Measurements from ENCODE around the gene ZNF148.

GRCh38 chr3:125318167-125318865 lies 56.8 kb downstream of the ZNF148 start:
- TF ChIP-seq POLR2AphosphoS5 (IDR thresholded peaks at IDR 0.05; ENCODE audit: low read depth) (no peak), SPI1 (IDR thresholded peaks at IDR 0.05; ENCODE audit: borderline replicate concordance, low read depth) (no peak)
- TF ChIP-seq, protein P1, sequence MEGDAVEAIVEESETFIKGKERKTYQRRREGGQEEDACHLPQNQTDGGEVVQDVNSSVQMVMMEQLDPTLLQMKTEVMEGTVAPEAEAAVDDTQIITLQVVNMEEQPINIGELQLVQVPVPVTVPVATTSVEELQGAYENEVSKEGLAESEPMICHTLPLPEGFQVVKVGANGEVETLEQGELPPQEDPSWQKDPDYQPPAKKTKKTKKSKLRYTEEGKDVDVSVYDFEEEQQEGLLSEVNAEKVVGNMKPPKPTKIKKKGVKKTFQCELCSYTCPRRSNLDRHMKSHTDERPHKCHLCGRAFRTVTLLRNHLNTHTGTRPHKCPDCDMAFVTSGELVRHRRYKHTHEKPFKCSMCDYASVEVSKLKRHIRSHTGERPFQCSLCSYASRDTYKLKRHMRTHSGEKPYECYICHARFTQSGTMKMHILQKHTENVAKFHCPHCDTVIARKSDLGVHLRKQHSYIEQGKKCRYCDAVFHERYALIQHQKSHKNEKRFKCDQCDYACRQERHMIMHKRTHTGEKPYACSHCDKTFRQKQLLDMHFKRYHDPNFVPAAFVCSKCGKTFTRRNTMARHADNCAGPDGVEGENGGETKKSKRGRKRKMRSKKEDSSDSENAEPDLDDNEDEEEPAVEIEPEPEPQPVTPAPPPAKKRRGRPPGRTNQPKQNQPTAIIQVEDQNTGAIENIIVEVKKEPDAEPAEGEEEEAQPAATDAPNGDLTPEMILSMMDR (IDR thresholded peaks at IDR 0.05; ENCODE audit: insufficient read depth, low read length) = no peak
- TF ChIP-seq, protein P2, sequence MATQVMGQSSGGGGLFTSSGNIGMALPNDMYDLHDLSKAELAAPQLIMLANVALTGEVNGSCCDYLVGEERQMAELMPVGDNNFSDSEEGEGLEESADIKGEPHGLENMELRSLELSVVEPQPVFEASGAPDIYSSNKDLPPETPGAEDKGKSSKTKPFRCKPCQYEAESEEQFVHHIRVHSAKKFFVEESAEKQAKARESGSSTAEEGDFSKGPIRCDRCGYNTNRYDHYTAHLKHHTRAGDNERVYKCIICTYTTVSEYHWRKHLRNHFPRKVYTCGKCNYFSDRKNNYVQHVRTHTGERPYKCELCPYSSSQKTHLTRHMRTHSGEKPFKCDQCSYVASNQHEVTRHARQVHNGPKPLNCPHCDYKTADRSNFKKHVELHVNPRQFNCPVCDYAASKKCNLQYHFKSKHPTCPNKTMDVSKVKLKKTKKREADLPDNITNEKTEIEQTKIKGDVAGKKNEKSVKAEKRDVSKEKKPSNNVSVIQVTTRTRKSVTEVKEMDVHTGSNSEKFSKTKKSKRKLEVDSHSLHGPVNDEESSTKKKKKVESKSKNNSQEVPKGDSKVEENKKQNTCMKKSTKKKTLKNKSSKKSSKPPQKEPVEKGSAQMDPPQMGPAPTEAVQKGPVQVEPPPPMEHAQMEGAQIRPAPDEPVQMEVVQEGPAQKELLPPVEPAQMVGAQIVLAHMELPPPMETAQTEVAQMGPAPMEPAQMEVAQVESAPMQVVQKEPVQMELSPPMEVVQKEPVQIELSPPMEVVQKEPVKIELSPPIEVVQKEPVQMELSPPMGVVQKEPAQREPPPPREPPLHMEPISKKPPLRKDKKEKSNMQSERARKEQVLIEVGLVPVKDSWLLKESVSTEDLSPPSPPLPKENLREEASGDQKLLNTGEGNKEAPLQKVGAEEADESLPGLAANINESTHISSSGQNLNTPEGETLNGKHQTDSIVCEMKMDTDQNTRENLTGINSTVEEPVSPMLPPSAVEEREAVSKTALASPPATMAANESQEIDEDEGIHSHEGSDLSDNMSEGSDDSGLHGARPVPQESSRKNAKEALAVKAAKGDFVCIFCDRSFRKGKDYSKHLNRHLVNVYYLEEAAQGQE (IDR thresholded peaks at IDR 0.05; ENCODE audit: insufficient replicate concordance, low read depth) = no peak
